GM19043 (cell line): Measurements from ENCODE around the gene TTF2.

Experiments
- ATAC-seq: cut with Tn5 transposase; IDR thresholded peaks from one replicate; pipeline ENCODE4 v1.9.1; 2021; ENCODE audit warnings: low read depth; ENCODE audit not compliant: unreplicated experiment

Gene TTF2

GRCh38 chr1:117059678-117060440 lies at the start of gene TTF2:
Gene TTF2 (plus strand): TSS chr1:117060326. CDS start chr1:117060347, 21 bp downstream.
- peak; percentile 94 for ATAC-seq

- no peak for ATAC-seq
Observed at GRCh38 chr1:117011334-117011733, 48.8 kb upstream of the TTF2 start.

- no peak for ATAC-seq
Observed at GRCh38 chr1:117013309-117013858, 46.7 kb upstream of the TTF2 start.

GRCh38 chr1:117014209-117014608 lies 45.9 kb upstream of the TTF2 start:
- ATAC-seq, result no peak

- ATAC-seq, result no peak
Observed at GRCh38 chr1:117015724-117016123, 44.4 kb upstream of the TTF2 start.

- ATAC-seq, result no peak
Observed at GRCh38 chr1:117017062-117017461, 43.1 kb upstream of the TTF2 start.

- ATAC-seq, result no peak
Observed at GRCh38 chr1:117017648-117018047, 42.5 kb upstream of the TTF2 start.

GRCh38 chr1:117020526-117021156 lies 39.5 kb upstream of the TTF2 start:
- no peak for ATAC-seq

- ATAC-seq, result no peak
Observed at GRCh38 chr1:117022114-117022513, 38.0 kb upstream of the TTF2 start.

GRCh38 chr1:117025568-117025967 lies 34.6 kb upstream of the TTF2 start:
- ATAC-seq, result no peak

GRCh38 chr1:117026361-117026760 lies 33.8 kb upstream of the TTF2 start:
- ATAC-seq, result no peak

GRCh38 chr1:117029685-117030084 lies 30.4 kb upstream of the TTF2 start:
- no peak for ATAC-seq

- no peak for ATAC-seq
Observed at GRCh38 chr1:117030271-117030877, 29.8 kb upstream of the TTF2 start.

GRCh38 chr1:117032266-117032665 lies 27.9 kb upstream of the TTF2 start:
- ATAC-seq, result no peak

GRCh38 chr1:117032681-117033539 lies 27.2 kb upstream of the TTF2 start:
- no peak for ATAC-seq

GRCh38 chr1:117033772-117034171 lies 26.4 kb upstream of the TTF2 start:
- ATAC-seq, result no peak

- ATAC-seq, result no peak
Observed at GRCh38 chr1:117034791-117035290, 25.3 kb upstream of the TTF2 start.

- no peak for ATAC-seq
Observed at GRCh38 chr1:117036018-117036461, 24.1 kb upstream of the TTF2 start.

GRCh38 chr1:117037802-117038201 lies 22.3 kb upstream of the TTF2 start:
- no peak for ATAC-seq

- no peak for ATAC-seq
Observed at GRCh38 chr1:117038236-117038635, 21.9 kb upstream of the TTF2 start.
